GM23248 (cell line): ENCODE data around the gene MPP3.

Source experiments
- EZH2 ChIP-seq: fragments of 200-600 bp; sonication (generic); IDR thresholded peaks from 2 replicates; pipeline ENCODE4 v1.6.1; 2018; ENCODE audit warnings: antibody characterized with exemption, mild to moderate bottlenecking; ENCODE audit not compliant: insufficient read depth, poor library complexity, severe bottlenecking
- EZH2phosphoT487 ChIP-seq: fragments of 200-600 bp; sonication (generic); IDR thresholded peaks from 2 replicates; pipeline ENCODE4 v1.6.1; 2018; ENCODE audit warnings: antibody characterized with exemption, moderate library complexity, mild to moderate bottlenecking, low read depth; ENCODE audit not compliant: insufficient read depth

GRCh38 chr17:43789482-43789881 is 43.5 kb downstream of the MPP3 start:
- TF ChIP-seq EZH2 (no peak), EZH2phosphoT487 (no peak)
